Activated T-helper 17 cell treated with anti-CD3 and anti-CD28 coated beads, Interleukin-2, amount 50 U/mL, for 72 hours (primary cell): ENCODE measurements around the gene MYO5C. TPM values are rescaled to one million over a fixed set of nuclear protein-coding genes. Genes with fewer than 3 reads are reported as not detected.
A peak's percentile ranks its signal among the peaks of the same experiment; 100 is the strongest.

Experiments used
- ATAC-seq: fragments of 150-1000 bp; cut with Tn5 transposase; replicated peaks from 2 replicates; pipeline ENCODE4 v1.10.0; 2021; ENCODE audit warnings: mild to moderate bottlenecking, moderate library complexity
- H3K27ac Mint-ChIP-seq: one replicate; pipeline ENCODE4 v1.8.0; 2022; ENCODE audit warnings: mixed read lengths
- H3K27me3 Mint-ChIP-seq: one replicate; pipeline ENCODE4 v1.8.0; 2022; ENCODE audit warnings: mixed read lengths
- H3K36me3 Mint-ChIP-seq: one replicate; pipeline ENCODE4 v1.8.0; 2022; ENCODE audit warnings: low read depth, mild to moderate bottlenecking, mixed read lengths
- H3K4me1 Mint-ChIP-seq: one replicate; pipeline ENCODE4 v1.8.0; 2022; ENCODE audit warnings: mixed read lengths
- H3K4me3 Mint-ChIP-seq: one replicate; pipeline ENCODE4 v1.8.0; 2022; ENCODE audit warnings: mild to moderate bottlenecking, mixed read lengths
- H3K9me3 Mint-ChIP-seq: one replicate; pipeline ENCODE4 v1.8.0; 2022; ENCODE audit warnings: mixed read lengths
- total RNA-seq, 2 donors: library from RNA; stranded (reverse); gene quantifications; one replicate each; pipeline ENCODE4 v1.2.3, GENCODE V29; 2022

MYO5C gene
- total RNA-seq, 2 donors from 2014 or later = 2.3 to 3.0 TPM

- peaks cover 7% of the 10 kb centered on the region for H3K4me1 Mint-ChIP-seq
- H3K9me3 Mint-ChIP-seq = no peaks in the 10 kb centered on the region
- no peak overlapping the region for H3K4me3 Mint-ChIP-seq
- no peaks in the 10 kb centered on the region for H3K36me3 Mint-ChIP-seq
- H3K27me3 Mint-ChIP-seq = no peaks in the 10 kb centered on the region
- ATAC-seq = peak; percentile 15
- peak overlapping the region; percentile 60 for H3K27ac Mint-ChIP-seq
Observed at GRCh38 chr15:52232327-52232726, 63.3 kb downstream of the MYO5C start.

- H3K4me3 Mint-ChIP-seq = no peak overlapping the region
- peaks cover 5% of the 10 kb centered on the region for H3K4me1 Mint-ChIP-seq
- no peak for ATAC-seq
- no peaks in the 10 kb centered on the region for H3K36me3 Mint-ChIP-seq
- no peak overlapping the region for H3K27ac Mint-ChIP-seq
- no peaks in the 10 kb centered on the region for H3K27me3 Mint-ChIP-seq
- H3K9me3 Mint-ChIP-seq = no peaks in the 10 kb centered on the region
Observed at GRCh38 chr15:52230073-52230472, 65.5 kb downstream of the MYO5C start.

GRCh38 chr15:52228921-52229320, 66.7 kb downstream of the MYO5C start:
- no peak for ATAC-seq
- H3K4me1 Mint-ChIP-seq = no peaks in the 10 kb centered on the region
- H3K36me3 Mint-ChIP-seq = no peaks in the 10 kb centered on the region
- H3K4me3 Mint-ChIP-seq = no peak overlapping the region
- H3K27ac Mint-ChIP-seq = no peak overlapping the region
- no peaks in the 10 kb centered on the region for H3K27me3 Mint-ChIP-seq
- no peaks in the 10 kb centered on the region for H3K9me3 Mint-ChIP-seq

- ATAC-seq = peak; percentile 94
- no peaks in the 10 kb centered on the region for H3K36me3 Mint-ChIP-seq
- no peak overlapping the region for H3K27ac Mint-ChIP-seq
- H3K27me3 Mint-ChIP-seq = no peaks in the 10 kb centered on the region
- no peak overlapping the region for H3K4me3 Mint-ChIP-seq
- H3K9me3 Mint-ChIP-seq = no peaks in the 10 kb centered on the region
- peaks cover 2% of the 10 kb centered on the region for H3K4me1 Mint-ChIP-seq
Observed at GRCh38 chr15:52227456-52227855, 68.1 kb downstream of the MYO5C start.

GRCh38 chr15:52225230-52225629, 70.4 kb downstream of the MYO5C start:
- Mint-ChIP-seq H3K36me3 (no peaks in the 10 kb centered on the region), H3K4me1 (peaks cover 20% of the 10 kb centered on the region), H3K27me3 (no peaks in the 10 kb centered on the region), H3K27ac (peak overlapping the region; percentile 5), H3K4me3 (no peak overlapping the region), H3K9me3 (no peaks in the 10 kb centered on the region)
- no peak for ATAC-seq

- no peak overlapping the region for H3K4me3 Mint-ChIP-seq
- H3K27ac Mint-ChIP-seq = no peak overlapping the region
- H3K36me3 Mint-ChIP-seq = no peaks in the 10 kb centered on the region
- no peaks in the 10 kb centered on the region for H3K9me3 Mint-ChIP-seq
- ATAC-seq = peak; percentile 61
- no peaks in the 10 kb centered on the region for H3K27me3 Mint-ChIP-seq
- peaks cover 20% of the 10 kb centered on the region for H3K4me1 Mint-ChIP-seq
Observed at GRCh38 chr15:52224211-52224610, 71.4 kb downstream of the MYO5C start.

GRCh38 chr15:52221730-52222129, 73.9 kb downstream of the MYO5C start:
- peak overlapping the region; percentile 76 for H3K27ac Mint-ChIP-seq
- H3K4me1 Mint-ChIP-seq = peaks cover 20% of the 10 kb centered on the region
- peak overlapping the region; percentile 80 for H3K4me3 Mint-ChIP-seq
- no peaks in the 10 kb centered on the region for H3K36me3 Mint-ChIP-seq
- no peaks in the 10 kb centered on the region for H3K9me3 Mint-ChIP-seq
- peak; percentile 67 for ATAC-seq
- no peaks in the 10 kb centered on the region for H3K27me3 Mint-ChIP-seq

GRCh38 chr15:52220937-52221660, 74.5 kb downstream of the MYO5C start:
- Mint-ChIP-seq H3K4me3 (peak overlapping the region; percentile 80), H3K36me3 (no peaks in the 10 kb centered on the region), H3K27ac (peak overlapping the region; percentile 76), H3K9me3 (no peaks in the 10 kb centered on the region), H3K4me1 (peaks cover 20% of the 10 kb centered on the region), H3K27me3 (no peaks in the 10 kb centered on the region)
- ATAC-seq = peak; percentile 27

- no peak for ATAC-seq
- no peak overlapping the region for H3K27ac Mint-ChIP-seq
- no peaks in the 10 kb centered on the region for H3K27me3 Mint-ChIP-seq
- H3K9me3 Mint-ChIP-seq = no peaks in the 10 kb centered on the region
- no peaks in the 10 kb centered on the region for H3K36me3 Mint-ChIP-seq
- H3K4me3 Mint-ChIP-seq = no peak overlapping the region
- H3K4me1 Mint-ChIP-seq = peaks cover 20% of the 10 kb centered on the region
Observed at GRCh38 chr15:52220251-52220650, 75.4 kb downstream of the MYO5C start.

GRCh38 chr15:52218816-52219215, 76.8 kb downstream of the MYO5C start:
- no peak overlapping the region for H3K4me3 Mint-ChIP-seq
- no peaks in the 10 kb centered on the region for H3K9me3 Mint-ChIP-seq
- H3K36me3 Mint-ChIP-seq = no peaks in the 10 kb centered on the region
- no peaks in the 10 kb centered on the region for H3K27me3 Mint-ChIP-seq
- no peak for ATAC-seq
- peaks cover 20% of the 10 kb centered on the region for H3K4me1 Mint-ChIP-seq
- H3K27ac Mint-ChIP-seq = no peak overlapping the region

GRCh38 chr15:52218371-52218770, 77.2 kb downstream of the MYO5C start:
- Mint-ChIP-seq H3K27me3 (no peaks in the 10 kb centered on the region), H3K9me3 (no peaks in the 10 kb centered on the region), H3K4me1 (peaks cover 20% of the 10 kb centered on the region), H3K27ac (no peak overlapping the region), H3K36me3 (no peaks in the 10 kb centered on the region), H3K4me3 (no peak overlapping the region)
- ATAC-seq = no peak

- H3K4me1 Mint-ChIP-seq = peaks cover 15% of the 10 kb centered on the region
- H3K27ac Mint-ChIP-seq = no peak overlapping the region
- no peaks in the 10 kb centered on the region for H3K27me3 Mint-ChIP-seq
- no peaks in the 10 kb centered on the region for H3K9me3 Mint-ChIP-seq
- peak; percentile 48 for ATAC-seq
- H3K36me3 Mint-ChIP-seq = no peaks in the 10 kb centered on the region
- H3K4me3 Mint-ChIP-seq = no peak overlapping the region
Observed at GRCh38 chr15:52217186-52217585, 78.4 kb downstream of the MYO5C start.

GRCh38 chr15:52214553-52214952, 81.1 kb downstream of the MYO5C start:
- no peaks in the 10 kb centered on the region for H3K36me3 Mint-ChIP-seq
- no peaks in the 10 kb centered on the region for H3K27me3 Mint-ChIP-seq
- no peaks in the 10 kb centered on the region for H3K9me3 Mint-ChIP-seq
- H3K4me1 Mint-ChIP-seq = no peaks in the 10 kb centered on the region
- no peak for ATAC-seq
- no peak overlapping the region for H3K4me3 Mint-ChIP-seq
- no peak overlapping the region for H3K27ac Mint-ChIP-seq

- Mint-ChIP-seq H3K36me3 (no peaks in the 10 kb centered on the region), H3K4me1 (no peaks in the 10 kb centered on the region), H3K9me3 (no peaks in the 10 kb centered on the region), H3K4me3 (no peak overlapping the region), H3K27me3 (no peaks in the 10 kb centered on the region), H3K27ac (peak overlapping the region; percentile 46)
- no peak for ATAC-seq
Observed at GRCh38 chr15:52213206-52213605, 82.4 kb downstream of the MYO5C start.

- ATAC-seq = peak; percentile 91
- no peaks in the 10 kb centered on the region for H3K36me3 Mint-ChIP-seq
- H3K4me3 Mint-ChIP-seq = no peak overlapping the region
- no peaks in the 10 kb centered on the region for H3K9me3 Mint-ChIP-seq
- H3K4me1 Mint-ChIP-seq = no peaks in the 10 kb centered on the region
- H3K27ac Mint-ChIP-seq = no peak overlapping the region
- H3K27me3 Mint-ChIP-seq = no peaks in the 10 kb centered on the region
Observed at GRCh38 chr15:52208306-52208946, 87.2 kb downstream of the MYO5C start.
